ENCODE results near the gene GPR17.

DNA sequence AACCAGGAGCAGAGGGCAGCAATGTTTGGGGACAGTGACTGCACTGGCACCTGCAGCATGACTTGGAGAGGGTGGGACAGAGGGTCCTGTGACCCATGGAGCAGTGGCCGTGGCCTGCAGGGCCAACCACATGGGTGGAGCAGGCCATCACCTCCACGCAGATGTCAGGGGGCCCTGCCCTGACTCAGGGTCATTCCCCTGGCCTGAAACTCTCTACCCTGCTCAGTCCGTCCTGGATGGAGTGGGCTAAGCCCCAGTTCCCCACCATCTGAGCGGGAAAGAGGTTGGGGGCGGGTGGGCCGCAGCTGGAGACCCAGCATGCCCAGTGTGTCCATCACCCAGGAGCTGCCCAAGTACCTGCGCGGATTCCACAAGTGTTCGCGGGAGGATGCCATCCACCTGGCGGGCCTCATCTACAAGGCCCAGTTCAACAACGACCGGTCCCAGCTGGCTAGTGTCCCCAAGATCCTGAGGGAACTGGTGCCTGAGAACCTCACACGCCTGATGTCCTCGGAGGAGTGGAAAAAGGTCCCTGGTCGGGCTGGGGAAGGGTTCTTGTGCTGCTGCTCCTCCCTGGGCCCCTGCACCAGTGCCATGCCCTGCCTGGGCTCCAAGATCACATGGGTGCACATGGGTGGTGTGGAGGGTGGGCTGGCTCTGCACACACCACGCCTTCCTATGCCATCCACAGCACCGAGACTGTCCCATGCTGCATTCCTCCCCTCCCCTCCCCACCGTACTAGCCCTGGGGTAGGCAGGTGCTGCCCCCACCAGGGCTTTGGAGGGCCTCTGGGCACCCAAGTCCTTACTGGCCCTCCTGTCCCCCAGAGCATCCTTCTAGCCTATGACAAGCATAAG is 10.3 kb upstream of the GPR17 start:
- no peak for TF ChIP-seq RAD21 (IDR thresholded peaks at IDR 0.05)
- TF ChIP-seq REST (IDR thresholded peaks at IDR 0.05): no peak
- TF ChIP-seq, protein P1, sequence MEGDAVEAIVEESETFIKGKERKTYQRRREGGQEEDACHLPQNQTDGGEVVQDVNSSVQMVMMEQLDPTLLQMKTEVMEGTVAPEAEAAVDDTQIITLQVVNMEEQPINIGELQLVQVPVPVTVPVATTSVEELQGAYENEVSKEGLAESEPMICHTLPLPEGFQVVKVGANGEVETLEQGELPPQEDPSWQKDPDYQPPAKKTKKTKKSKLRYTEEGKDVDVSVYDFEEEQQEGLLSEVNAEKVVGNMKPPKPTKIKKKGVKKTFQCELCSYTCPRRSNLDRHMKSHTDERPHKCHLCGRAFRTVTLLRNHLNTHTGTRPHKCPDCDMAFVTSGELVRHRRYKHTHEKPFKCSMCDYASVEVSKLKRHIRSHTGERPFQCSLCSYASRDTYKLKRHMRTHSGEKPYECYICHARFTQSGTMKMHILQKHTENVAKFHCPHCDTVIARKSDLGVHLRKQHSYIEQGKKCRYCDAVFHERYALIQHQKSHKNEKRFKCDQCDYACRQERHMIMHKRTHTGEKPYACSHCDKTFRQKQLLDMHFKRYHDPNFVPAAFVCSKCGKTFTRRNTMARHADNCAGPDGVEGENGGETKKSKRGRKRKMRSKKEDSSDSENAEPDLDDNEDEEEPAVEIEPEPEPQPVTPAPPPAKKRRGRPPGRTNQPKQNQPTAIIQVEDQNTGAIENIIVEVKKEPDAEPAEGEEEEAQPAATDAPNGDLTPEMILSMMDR (IDR thresholded peaks at IDR 0.05; ENCODE audit: low read depth, low read length, missing input control): no peak

All from liver (tissue), 3 donors.